Activated CD8-positive, alpha-beta T cell treated with anti-CD3 and anti-CD28 coated beads for 36 hours (primary cell): ENCODE measurements around the gene MTARC1. TPM values are rescaled to one million over a fixed set of nuclear protein-coding genes. Genes with fewer than 3 reads are reported as not detected.

Source experiments
- ATAC-seq: fragments of 200-7000 bp; cut with Tn5 transposase; one replicate; pipeline ENCODE4 v1.10.0; 2021; ENCODE audit warnings: mild to moderate bottlenecking, moderate library complexity
- CTCF ChIA-PET: fragments of 350-600 bp; sonication (Branson Sonifier 250); formaldehyde crosslinking; loops from one replicate; lab custom pipeline; 2021; ENCODE audit warnings: antibody characterized with exemption; lab: Charles Lee
- POLR2A ChIA-PET: fragments of 350-600 bp; sonication (Branson Sonifier 250); formaldehyde crosslinking; loops from one replicate; lab custom pipeline; 2021; ENCODE audit warnings: antibody characterized with exemption; lab: Charles Lee
- DNase-seq: peaks from one replicate; pipeline ENCODE4 v3.0.0-alpha.2; 2020
- H3K27ac Mint-ChIP-seq: one replicate; pipeline ENCODE4 v1.8.0; 2021; ENCODE audit warnings: mild to moderate bottlenecking, mixed read lengths
- H3K27me3 Mint-ChIP-seq: one replicate; pipeline ENCODE4 v1.8.0; 2021; ENCODE audit warnings: mixed read lengths
- H3K36me3 Mint-ChIP-seq: one replicate; pipeline ENCODE4 v1.8.0; 2021; ENCODE audit warnings: low read depth, mixed read lengths
- H3K4me1 Mint-ChIP-seq: one replicate; pipeline ENCODE4 v1.8.0; 2021; ENCODE audit warnings: low read depth, mixed read lengths
- H3K4me3 Mint-ChIP-seq: one replicate; pipeline ENCODE4 v1.8.0; 2021; ENCODE audit warnings: mild to moderate bottlenecking, moderate library complexity, mixed read lengths
- H3K9me3 Mint-ChIP-seq: one replicate; pipeline ENCODE4 v1.8.0; 2021; ENCODE audit warnings: mixed read lengths
- intact Hi-C: fragments of 100-400 bp; cut with micrococcal nuclease; formaldehyde crosslinking; loops from one replicate; pipeline ENCODE4 v1.10.0; 2022
- total RNA-seq, 2 experiments: library from RNA; stranded (reverse); gene quantifications; one replicate each; pipeline ENCODE4 v1.2.3, GENCODE V29; 2021
- TF ChIP-seq, protein P1 (sequence below): fragments of 200-600 bp; IDR thresholded peaks from one replicate; pipeline ENCODE4 v1.8.0; 2022; ENCODE audit warnings: antibody characterized with exemption, mild to moderate bottlenecking

MTARC1 gene
- total RNA-seq, 2 experiments from 2014 or later, result not detected

DNA sequence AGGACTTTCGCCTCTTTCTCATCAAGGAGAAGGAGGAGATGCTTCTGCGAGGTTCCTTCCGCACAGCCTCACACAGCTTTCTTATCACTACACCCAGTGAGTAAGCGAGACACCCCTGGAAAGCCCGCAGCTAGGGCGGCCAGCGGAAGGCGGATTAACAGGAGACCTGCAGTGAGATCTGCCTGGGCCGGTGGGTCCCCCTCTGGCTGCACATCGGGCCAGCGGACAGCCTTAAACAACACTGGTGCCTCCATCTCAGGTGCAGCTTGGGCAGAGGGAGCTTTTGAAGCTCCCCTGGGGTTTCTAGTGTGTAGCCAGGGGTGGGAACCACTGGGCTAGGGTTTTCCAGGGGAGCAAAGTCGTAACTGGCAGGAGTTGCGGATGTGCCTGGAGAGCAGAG, 17.5 kb upstream of the MTARC1 start:
- CTCF ChIA-PET, result no interaction called here
- no peak for DNase-seq
- intact Hi-C loops, result no loop called here
- Mint-ChIP-seq H3K36me3 (no peaks in the 10 kb centered on the region), H3K4me1 (no peaks in the 10 kb centered on the region), H3K4me3 (no peak overlapping the region), H3K27me3 (peaks cover 5% of the 10 kb centered on the region), H3K9me3 (no peaks in the 10 kb centered on the region), H3K27ac (no peak overlapping the region)
- ATAC-seq, result no peak
- TF ChIP-seq, protein P1, sequence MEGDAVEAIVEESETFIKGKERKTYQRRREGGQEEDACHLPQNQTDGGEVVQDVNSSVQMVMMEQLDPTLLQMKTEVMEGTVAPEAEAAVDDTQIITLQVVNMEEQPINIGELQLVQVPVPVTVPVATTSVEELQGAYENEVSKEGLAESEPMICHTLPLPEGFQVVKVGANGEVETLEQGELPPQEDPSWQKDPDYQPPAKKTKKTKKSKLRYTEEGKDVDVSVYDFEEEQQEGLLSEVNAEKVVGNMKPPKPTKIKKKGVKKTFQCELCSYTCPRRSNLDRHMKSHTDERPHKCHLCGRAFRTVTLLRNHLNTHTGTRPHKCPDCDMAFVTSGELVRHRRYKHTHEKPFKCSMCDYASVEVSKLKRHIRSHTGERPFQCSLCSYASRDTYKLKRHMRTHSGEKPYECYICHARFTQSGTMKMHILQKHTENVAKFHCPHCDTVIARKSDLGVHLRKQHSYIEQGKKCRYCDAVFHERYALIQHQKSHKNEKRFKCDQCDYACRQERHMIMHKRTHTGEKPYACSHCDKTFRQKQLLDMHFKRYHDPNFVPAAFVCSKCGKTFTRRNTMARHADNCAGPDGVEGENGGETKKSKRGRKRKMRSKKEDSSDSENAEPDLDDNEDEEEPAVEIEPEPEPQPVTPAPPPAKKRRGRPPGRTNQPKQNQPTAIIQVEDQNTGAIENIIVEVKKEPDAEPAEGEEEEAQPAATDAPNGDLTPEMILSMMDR, result no peak
- POLR2A ChIA-PET, result no interaction called here

DNA sequence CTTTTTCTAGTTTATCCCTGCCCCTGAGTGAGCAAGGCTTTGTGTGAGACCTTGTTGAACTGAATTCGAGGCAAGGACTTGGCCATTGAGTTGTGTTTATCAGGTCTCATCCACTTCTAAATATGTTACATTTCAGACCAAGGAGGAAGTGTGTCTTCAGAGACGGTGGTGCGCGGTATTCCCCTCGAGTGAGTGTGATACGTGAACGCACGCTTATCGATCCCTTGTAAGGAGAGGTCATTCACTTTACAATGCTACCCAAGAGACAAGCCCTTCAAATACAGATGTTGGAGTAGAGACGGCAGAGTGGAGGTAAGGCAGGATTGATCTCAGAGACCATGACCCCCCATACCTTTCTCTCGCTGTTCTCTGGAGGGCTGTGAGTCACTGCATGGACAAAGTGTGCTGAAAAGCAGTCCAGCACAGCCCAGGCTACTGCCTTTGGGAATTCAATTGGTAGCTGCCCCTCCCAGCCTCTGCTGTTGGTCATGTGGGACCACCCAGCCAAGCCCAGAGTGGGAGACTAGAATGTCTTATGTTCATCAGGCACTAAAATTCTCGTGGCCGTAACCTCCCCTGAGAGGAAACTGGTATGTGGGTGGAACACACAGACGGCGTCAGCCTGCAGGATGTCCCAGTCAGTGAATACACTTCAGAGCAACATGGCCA, 16.3 kb upstream of the MTARC1 start:
- ATAC-seq, result no peak
- intact Hi-C loops, result no loop called here
- Mint-ChIP-seq H3K4me3 (no peak overlapping the region), H3K9me3 (no peaks in the 10 kb centered on the region), H3K4me1 (no peaks in the 10 kb centered on the region), H3K36me3 (no peaks in the 10 kb centered on the region), H3K27ac (no peak overlapping the region), H3K27me3 (peaks cover 9% of the 10 kb centered on the region)
- no peak for DNase-seq
- TF ChIP-seq, protein P1, result no peak
- CTCF ChIA-PET, result no interaction called here
- POLR2A ChIA-PET, result no interaction called here

DNA sequence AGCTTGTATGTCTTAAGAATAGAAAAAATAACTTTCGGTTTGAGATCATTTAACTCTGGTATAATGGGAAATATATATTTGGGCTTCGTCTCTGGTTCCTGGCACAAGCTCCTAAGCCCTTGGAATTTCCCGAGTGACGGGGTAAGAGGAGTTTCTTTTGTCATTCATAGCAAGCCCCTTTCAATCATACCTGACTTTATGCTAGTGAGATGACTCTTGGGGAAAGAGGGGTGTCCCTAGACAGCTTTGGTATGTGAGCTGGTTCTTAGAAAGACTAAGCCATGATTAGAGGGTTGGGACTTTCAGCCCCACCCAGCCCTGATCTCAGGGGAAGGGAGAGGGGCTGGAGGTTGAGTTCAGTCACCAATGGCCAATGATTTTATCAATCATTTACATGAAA, 13.9 kb upstream of the MTARC1 start:
- ChIA-PET CTCF (interaction anchor here (1.0 kb wide), 2 partner anchors 10 to 18 kb away, joined by 3 read pairs; no protein-coding TSS in a partner anchor), POLR2A (interaction anchor here (0.7 kb wide), 1 partner anchor 601 kb away, joined by 3 read pairs; no protein-coding TSS in a partner anchor)
- Mint-ChIP-seq H3K27me3 (peaks cover 14% of the 10 kb centered on the region), H3K4me3 (no peak overlapping the region), H3K4me1 (no peaks in the 10 kb centered on the region), H3K36me3 (no peaks in the 10 kb centered on the region), H3K9me3 (no peaks in the 10 kb centered on the region), H3K27ac (no peak overlapping the region)
- TF ChIP-seq, protein P1, result no peak
- ATAC-seq (no peak), DNase-seq (no peak)
- intact Hi-C loops, result no loop called here

DNA sequence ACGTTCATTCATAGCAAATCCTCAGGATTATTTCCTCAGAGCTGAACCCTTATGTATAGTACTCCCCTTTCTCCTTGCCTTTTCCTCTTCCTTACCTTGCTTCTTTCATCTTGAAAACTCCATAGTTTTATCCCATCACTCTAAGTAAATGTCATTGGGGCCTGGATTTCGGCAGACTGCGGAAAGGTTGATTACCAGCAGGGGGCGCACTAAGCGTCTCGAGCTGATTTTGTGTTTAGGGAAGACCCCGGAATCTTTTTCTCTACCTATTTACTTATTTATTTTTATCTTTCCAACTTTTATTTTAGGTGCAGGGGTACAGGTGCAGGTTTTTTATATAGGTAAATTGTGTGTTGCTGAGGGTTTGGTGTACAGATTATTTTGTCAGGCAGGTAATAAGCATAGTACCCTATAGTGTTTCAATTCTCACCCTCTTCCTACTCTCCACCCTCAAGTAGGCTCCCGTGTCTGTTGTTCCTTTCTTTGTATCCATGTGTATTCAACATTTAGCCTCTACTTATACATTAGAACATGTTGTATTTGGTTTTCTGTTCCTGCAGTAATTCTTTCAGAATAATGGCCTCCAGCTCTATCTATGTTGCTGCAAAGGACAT, 11.4 kb upstream of the MTARC1 start:
- Mint-ChIP-seq H3K27ac (no peak overlapping the region), H3K27me3 (peaks cover 10% of the 10 kb centered on the region)

More for the DNA sequence above, 11.4 kb upstream of the MTARC1 start:
- DNase-seq, result peak; percentile 40
- CTCF ChIA-PET, result interaction anchor here (0.7 to 3.3 kb wide), 9 partner anchors 11 to 590 kb away, joined by 3 to 8 read pairs (median 4); partner anchors contain the start of gene MTARC1
- ATAC-seq, result no peak
- POLR2A ChIA-PET, result no interaction called here
- H3K4me3 Mint-ChIP-seq, result no peak overlapping the region
- H3K9me3 Mint-ChIP-seq, result no peaks in the 10 kb centered on the region
- TF ChIP-seq, protein P1, result peak; percentile 75
- no peaks in the 10 kb centered on the region for H3K4me1 Mint-ChIP-seq
- intact Hi-C loops, result loop anchor here (5.0 kb wide), 1 partner anchor 83 kb away; the partner anchor contains the start of gene C1orf115
- no peaks in the 10 kb centered on the region for H3K36me3 Mint-ChIP-seq
